ENCODE data around the gene KPNA2. TPM values are rescaled to one million over a fixed set of nuclear protein-coding genes. Genes with fewer than 3 reads are reported as not detected.
"Not testable (repeated sequence)": the region's sequence is repeated elsewhere in the genome, so short reads cannot be mapped to it uniquely, and the experiment has no call there.

Gene KPNA2
- total RNA-seq, 4 donors from 2014 or later = 7.1 to 68.9 (median 39.2) TPM

GRCh38 chr17:68054296-68054900 is 18.9 kb downstream of the KPNA2 start:
- Histone ChIP-seq H3K27me3 (no peaks in the 10 kb centered on the region), H3K4me3 (no peak overlapping the region), H3K27ac (peak overlapping the region; percentile 46 to 56), H3K4me1 (no peaks in the 10 kb centered on the region), H3K9me3 (no peaks in the 10 kb centered on the region), H3K36me3 (no peaks in the 10 kb centered on the region)
- TF ChIP-seq POLR2A (IDR thresholded peaks at IDR 0.05) (no peak), CTCF (IDR thresholded peaks at IDR 0.05) (no peak)
- DNase-seq = peak; percentile 28 to 36
- intact Hi-C loops (cut with DNase I; ENCODE audit: low total_unique reads) = no loop called here

GRCh38 chr17:68057531-68057952 is 22.0 kb downstream of the KPNA2 start:
- intact Hi-C loops (cut with DNase I; ENCODE audit: low total_unique reads) = no loop called here

GRCh38 chr17:68060336-68060735 is 24.8 kb downstream of the KPNA2 start:
- Histone ChIP-seq H3K4me3 (no peak overlapping the region), H3K4me1 (no peaks in the 10 kb centered on the region), H3K27ac (no peak overlapping the region), H3K9me3 (no peaks in the 10 kb centered on the region), H3K27me3 (no peaks in the 10 kb centered on the region), H3K36me3 (no peaks in the 10 kb centered on the region)
- no peak for TF ChIP-seq POLR2A (IDR thresholded peaks at IDR 0.05)
- no peak for TF ChIP-seq CTCF (IDR thresholded peaks at IDR 0.05)
- intact Hi-C loops (cut with DNase I; ENCODE audit: low total_unique reads) = no loop called here
- DNase-seq = no peak

More at GRCh38 chr17:68057531-68057952, 22.0 kb downstream of the KPNA2 start:
- Histone ChIP-seq H3K27me3 (no peaks in the 10 kb centered on the region), H3K9me3 (no peaks in the 10 kb centered on the region), H3K36me3 (no peaks in the 10 kb centered on the region), H3K27ac (no peak overlapping the region), H3K4me3 (no peak overlapping the region), H3K4me1 (no peaks in the 10 kb centered on the region)
- DNase-seq = no peak
- TF ChIP-seq CTCF (IDR thresholded peaks at IDR 0.05) (peak in 1 of 4 experiments; percentile 21), POLR2A (IDR thresholded peaks at IDR 0.05) (no peak)

GRCh38 chr17:68061512-68062313 is 26.2 kb downstream of the KPNA2 start:
- Histone ChIP-seq H3K4me1 (no peaks in the 10 kb centered on the region), H3K27ac (no peak overlapping the region), H3K27me3 (no peaks in the 10 kb centered on the region), H3K36me3 (no peaks in the 10 kb centered on the region), H3K4me3 (no peak overlapping the region), H3K9me3 (no peaks in the 10 kb centered on the region)
- no peak for DNase-seq
- intact Hi-C loops (cut with DNase I; ENCODE audit: low total_unique reads) = no loop called here
- TF ChIP-seq POLR2A (IDR thresholded peaks at IDR 0.05) = no peak
- TF ChIP-seq CTCF (IDR thresholded peaks at IDR 0.05) = no peak

GRCh38 chr17:68065366-68065765 is 29.8 kb downstream of the KPNA2 start:
- intact Hi-C loops (cut with DNase I; ENCODE audit: low total_unique reads); H3K36me3 ChIP-seq; H3K4me1 ChIP-seq; H3K4me3 ChIP-seq; H3K9me3 ChIP-seq; H3K27me3 ChIP-seq; DNase-seq; H3K27ac ChIP-seq: not testable (repeated sequence)

GRCh38 chr17:68068512-68068911 is 33.0 kb downstream of the KPNA2 start:
- not testable (repeated sequence) for DNase-seq

GRCh38 chr17:68070582-68071444 is 35.3 kb downstream of the KPNA2 start:
- H3K36me3 ChIP-seq; H3K4me1 ChIP-seq; intact Hi-C loops (cut with DNase I; ENCODE audit: low total_unique reads); H3K4me3 ChIP-seq; H3K9me3 ChIP-seq; H3K27me3 ChIP-seq: not testable (repeated sequence)
- peak; percentile 25 to 61 for DNase-seq
- H3K27ac ChIP-seq = peak overlapping the region in 1 of 2 donors; percentile 0

More at GRCh38 chr17:68068512-68068911, 33.0 kb downstream of the KPNA2 start:
- H3K27me3 ChIP-seq; H3K4me3 ChIP-seq; H3K27ac ChIP-seq; H3K36me3 ChIP-seq; H3K4me1 ChIP-seq; intact Hi-C loops (cut with DNase I; ENCODE audit: low total_unique reads); H3K9me3 ChIP-seq: not testable (repeated sequence)

All from uterus (tissue), 4 donors.